Measurements from ENCODE around the gene PTPRM.

Gene PTPRM

GRCh38 chr18:7896161-7896560 lies 329.0 kb downstream of the PTPRM start:
- DNase-seq (ENCODE audit: low read depth, low spot score) = no peak

GRCh38 chr18:7896805-7897518 lies 329.8 kb downstream of the PTPRM start:
- no peak for DNase-seq (ENCODE audit: low read depth, low spot score)

- no peak for DNase-seq (ENCODE audit: low read depth, low spot score)
Observed at GRCh38 chr18:7898181-7898580, 331.1 kb downstream of the PTPRM start.

- no peak for DNase-seq (ENCODE audit: low read depth, low spot score)
Observed at GRCh38 chr18:7899078-7899477, 332.0 kb downstream of the PTPRM start.

- no peak for DNase-seq (ENCODE audit: low read depth, low spot score)
Observed at GRCh38 chr18:7900091-7900490, 333.0 kb downstream of the PTPRM start.

GRCh38 chr18:7901657-7902056 lies 334.5 kb downstream of the PTPRM start:
- DNase-seq (ENCODE audit: low read depth, low spot score) = no peak

- DNase-seq (ENCODE audit: low read depth, low spot score) = no peak
Observed at GRCh38 chr18:7902399-7902839, 335.3 kb downstream of the PTPRM start.

GRCh38 chr18:7904529-7904928 lies 337.4 kb downstream of the PTPRM start:
- peak; percentile 28 for DNase-seq (ENCODE audit: low read depth, low spot score)

GRCh38 chr18:7908681-7909299 lies 341.7 kb downstream of the PTPRM start:
- DNase-seq (ENCODE audit: low read depth, low spot score) = no peak

GRCh38 chr18:7914834-7915670 lies 347.9 kb downstream of the PTPRM start:
- no peak for DNase-seq (ENCODE audit: low read depth, low spot score)

GRCh38 chr18:7918701-7919100 lies 351.6 kb downstream of the PTPRM start:
- peak; percentile 22 for DNase-seq (ENCODE audit: low read depth, low spot score)

- DNase-seq (ENCODE audit: low read depth, low spot score) = no peak
Observed at GRCh38 chr18:7919565-7919964, 352.4 kb downstream of the PTPRM start.

- DNase-seq (ENCODE audit: low read depth, low spot score) = peak; percentile 52
Observed at GRCh38 chr18:7921938-7922587, 354.9 kb downstream of the PTPRM start.

- DNase-seq (ENCODE audit: low read depth, low spot score) = no peak
Observed at GRCh38 chr18:7923105-7923504, 356.0 kb downstream of the PTPRM start.

- no peak for DNase-seq (ENCODE audit: low read depth, low spot score)
Observed at GRCh38 chr18:7924616-7925015, 357.5 kb downstream of the PTPRM start.

GRCh38 chr18:7926526-7926925 lies 359.4 kb downstream of the PTPRM start:
- no peak for DNase-seq (ENCODE audit: low read depth, low spot score)

GRCh38 chr18:7927119-7927518 lies 360.0 kb downstream of the PTPRM start:
- DNase-seq (ENCODE audit: low read depth, low spot score) = no peak

- no peak for DNase-seq (ENCODE audit: low read depth, low spot score)
Observed at GRCh38 chr18:7931763-7932162, 364.6 kb downstream of the PTPRM start.

GRCh38 chr18:7937268-7937667 lies 370.2 kb downstream of the PTPRM start:
- DNase-seq (ENCODE audit: low read depth, low spot score) = no peak

GRCh38 chr18:7939521-7939920 lies 372.4 kb downstream of the PTPRM start:
- DNase-seq (ENCODE audit: low read depth, low spot score) = no peak

GRCh38 chr18:7940379-7940778 lies 373.3 kb downstream of the PTPRM start:
- no peak for DNase-seq (ENCODE audit: low read depth, low spot score)

- no peak for DNase-seq (ENCODE audit: low read depth, low spot score)
Observed at GRCh38 chr18:7940971-7941370, 373.9 kb downstream of the PTPRM start.

Measured in astrocyte of the hippocampus (primary cell).